Stimulated activated CD4-positive, alpha-beta T cell treated with anti-CD3 and anti-CD28 coated beads, Interleukin-15, amount 100 ng/mL, for 1 hour (primary cell): ENCODE results near the gene SNX1.
"Not testable (repeated sequence)": the region's sequence is repeated elsewhere in the genome, so short reads cannot be mapped to it uniquely, and the experiment has no call there.

Experiments
- DNase-seq, 2 donors: peaks; one replicate each; pipeline ENCODE4 v3.0.0-alpha.2; 2020; ENCODE audit warnings: low read depth in 1 of 2, low spot score in 1 of 2

Gene SNX1

DNA sequence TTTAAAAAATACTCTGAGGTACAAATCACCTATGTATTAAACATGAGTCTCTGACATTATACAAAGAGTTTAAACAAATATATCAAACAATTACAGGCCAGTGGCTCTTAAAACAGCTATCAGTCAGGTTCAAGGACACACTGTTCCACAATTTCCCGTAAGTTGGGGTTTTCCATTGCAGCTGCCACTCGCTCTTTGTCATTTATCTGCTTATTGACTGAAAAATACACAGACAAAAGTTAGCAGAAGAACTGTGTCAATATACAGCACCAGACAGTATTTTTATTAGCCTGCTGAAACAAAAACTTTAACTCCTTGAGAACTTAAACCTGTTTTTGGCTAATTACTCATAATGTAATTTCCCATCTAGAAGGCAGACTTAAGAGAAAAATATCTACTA lies 23.0 kb upstream of the SNX1 start:
- no peak for DNase-seq

- DNase-seq = not testable (repeated sequence)
Observed at GRCh38 chr15:64073496-64073895, 22.3 kb upstream of the SNX1 start.

- no peak for DNase-seq
Observed at GRCh38 chr15:64082757-64083156, 13.0 kb upstream of the SNX1 start.

GRCh38 chr15:64089543-64090280 lies 6.1 kb upstream of the SNX1 start:
- no peak for DNase-seq

- no peak for DNase-seq
Observed at GRCh38 chr15:64090527-64090926, 5.3 kb upstream of the SNX1 start.

- no peak for DNase-seq
Observed at GRCh38 chr15:64092075-64092820, 3.5 kb upstream of the SNX1 start.

DNA sequence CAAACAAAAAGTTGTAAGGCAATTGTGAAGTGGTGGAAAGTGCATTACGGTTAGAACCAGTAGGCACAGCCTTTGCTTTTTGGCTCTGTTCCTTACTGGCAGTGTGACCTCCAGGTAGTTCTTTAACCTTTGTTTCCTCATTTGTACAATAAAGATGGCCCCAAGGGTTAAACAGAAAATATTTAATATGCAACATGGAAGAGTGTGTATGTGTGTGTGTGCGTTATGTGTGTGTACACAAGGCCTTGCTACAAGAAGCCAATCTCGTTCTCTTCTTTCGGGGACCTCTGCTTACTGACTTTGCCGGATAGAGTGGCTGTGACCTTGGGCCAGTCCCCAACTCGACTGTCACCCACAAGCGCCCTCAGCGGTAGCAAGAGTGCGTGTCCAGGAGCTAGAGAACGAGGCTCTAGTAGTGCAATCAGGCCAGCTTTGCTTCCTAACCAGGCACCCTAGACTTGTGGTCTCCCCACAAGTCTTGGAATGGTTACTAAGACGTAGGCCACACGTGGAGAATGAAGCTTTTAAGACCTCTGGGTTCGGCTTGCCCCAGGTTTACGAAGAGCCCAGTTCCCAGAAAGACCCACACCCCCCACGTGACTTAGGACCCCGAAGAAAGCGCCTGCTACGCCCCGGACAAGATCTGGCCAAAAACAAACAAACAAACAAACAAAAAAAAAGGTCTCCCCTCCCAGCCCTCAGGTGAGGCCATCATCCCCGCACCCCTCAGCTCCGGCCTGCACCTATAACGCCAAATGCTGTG lies 2.7 kb upstream of the SNX1 start:
- DNase-seq = no peak

DNA sequence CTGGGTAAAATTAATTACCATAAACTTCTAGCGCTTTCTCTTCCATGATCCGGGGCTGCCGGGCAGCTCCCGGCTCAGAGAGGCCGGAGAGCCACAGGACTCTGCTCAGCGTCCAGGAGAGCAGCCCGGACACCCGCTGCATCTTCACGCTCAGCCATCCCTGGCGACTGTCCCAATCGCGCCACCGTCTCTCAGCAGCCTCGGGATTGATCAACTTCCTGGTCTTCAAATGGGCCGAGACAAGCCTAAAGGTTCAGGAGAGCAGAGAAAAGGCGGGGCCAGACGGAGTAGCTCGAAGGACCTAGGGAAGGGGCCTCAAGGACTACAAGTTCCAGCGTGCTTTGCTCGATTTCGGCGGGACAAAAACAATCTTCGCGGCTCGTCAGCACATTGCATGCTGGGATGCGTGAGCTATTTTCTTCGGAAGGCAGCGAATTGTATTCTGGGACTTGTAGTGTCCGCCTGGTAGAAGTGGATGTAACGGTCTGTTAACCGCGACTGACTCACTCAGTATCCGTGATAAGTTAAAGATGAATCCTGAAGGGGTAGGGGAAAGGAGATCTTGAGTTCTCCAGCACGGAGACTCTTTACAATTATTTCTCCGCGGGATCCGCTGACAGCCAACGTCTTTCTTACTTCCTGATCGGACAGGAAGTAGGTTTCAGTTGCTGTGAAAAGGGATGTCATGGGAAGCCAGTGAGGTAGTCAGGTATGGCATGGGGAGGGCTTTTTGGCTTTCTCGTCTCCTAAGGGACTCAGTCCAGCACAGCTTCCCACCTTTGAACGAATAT lies 2.0 kb upstream of the SNX1 start, which contains the start of gene CIAO2A:
TSS of gene CIAO2A (minus strand) at position 212 of the 791 bp plus-strand sequence. CDS start at position 142, 70 bp downstream.
- DNase-seq = peak; percentile 71 to 76

GRCh38 chr15:64095431-64095794 lies 369 bp upstream of the SNX1 start:
- DNase-seq = no peak

- no peak for DNase-seq
Observed at GRCh38 chr15:64096668-64097384, 1.0 kb downstream of the SNX1 start.

DNA sequence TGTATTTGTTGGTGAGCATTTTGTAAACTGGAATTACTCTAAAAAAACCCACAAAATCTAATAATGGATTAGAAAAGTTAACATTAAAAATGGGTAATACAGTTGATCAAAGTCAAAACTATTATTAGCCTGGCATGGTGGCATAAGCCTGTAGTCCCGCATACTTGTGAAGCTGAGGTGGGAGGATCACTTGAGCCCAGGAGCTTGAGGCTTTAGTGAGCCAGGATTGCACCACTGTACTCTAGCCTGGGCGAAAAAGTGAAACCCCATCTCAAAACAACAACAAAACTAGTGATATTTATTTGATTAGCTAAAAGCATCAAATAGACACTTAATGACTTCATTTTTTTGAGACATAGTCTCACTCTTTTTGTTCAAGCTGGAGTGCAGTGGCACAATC lies 3.6 kb downstream of the SNX1 start:
- DNase-seq = no peak

DNA sequence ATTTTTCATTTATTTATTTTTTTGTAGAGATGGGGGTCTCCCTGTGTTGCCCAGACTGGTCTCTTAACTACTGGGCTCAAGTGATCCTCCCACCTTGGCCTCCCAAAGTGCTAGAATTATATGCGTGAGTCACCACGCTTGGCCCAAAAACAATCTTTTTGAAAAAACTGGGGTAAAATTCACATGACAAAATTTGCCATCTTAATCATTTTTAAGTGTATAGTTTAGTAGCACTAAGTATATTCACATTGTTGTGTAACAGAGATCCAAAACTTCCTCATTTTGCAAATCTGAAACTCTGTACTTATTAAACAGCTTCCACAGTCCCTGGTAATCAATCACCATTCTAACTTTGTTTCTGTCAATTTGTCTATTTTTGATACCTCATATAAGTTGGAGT lies 5.2 kb downstream of the SNX1 start:
- DNase-seq = no peak

DNA sequence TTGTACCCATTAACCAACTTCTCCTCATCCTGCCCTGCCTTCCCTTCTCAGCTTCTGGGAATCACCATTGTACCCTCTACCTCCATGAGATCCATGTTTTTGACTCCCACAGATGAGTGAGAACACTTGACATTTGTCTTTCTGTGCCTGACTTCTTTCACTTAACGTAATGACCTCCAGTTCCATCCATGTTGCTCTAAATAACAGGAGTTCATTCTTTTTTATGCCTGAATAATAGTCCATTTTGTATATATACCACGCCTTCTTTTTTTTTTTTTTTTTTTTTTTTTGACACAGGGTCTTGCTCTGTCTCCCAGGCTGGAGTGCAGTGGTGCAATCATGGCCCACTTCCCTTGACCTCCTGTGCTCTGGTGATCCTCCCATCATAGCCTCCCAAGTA lies 6.7 kb downstream of the SNX1 start:
- DNase-seq = no peak

- no peak for DNase-seq
Observed at GRCh38 chr15:64105113-64105704, 9.4 kb downstream of the SNX1 start.

DNA sequence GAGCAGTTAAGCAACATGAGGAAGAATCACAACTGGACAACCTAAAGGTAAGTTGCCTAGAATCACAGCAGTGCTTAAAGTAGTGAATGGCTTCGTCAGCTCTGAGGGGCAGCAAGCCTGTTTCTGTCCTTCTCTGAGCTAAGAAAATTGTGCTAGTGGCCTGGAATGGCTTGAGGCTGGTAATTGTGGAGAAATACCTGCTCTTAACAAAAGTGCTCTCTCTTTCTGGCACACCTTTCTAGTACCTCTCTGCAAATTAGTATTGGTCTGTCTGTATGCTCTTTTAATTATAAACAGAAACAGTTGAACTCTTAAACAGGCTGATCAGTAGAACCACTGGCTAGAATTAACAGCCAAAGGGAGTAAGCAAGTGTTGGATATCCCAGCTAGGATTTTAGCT lies 11.6 kb downstream of the SNX1 start:
- no peak for DNase-seq

DNA sequence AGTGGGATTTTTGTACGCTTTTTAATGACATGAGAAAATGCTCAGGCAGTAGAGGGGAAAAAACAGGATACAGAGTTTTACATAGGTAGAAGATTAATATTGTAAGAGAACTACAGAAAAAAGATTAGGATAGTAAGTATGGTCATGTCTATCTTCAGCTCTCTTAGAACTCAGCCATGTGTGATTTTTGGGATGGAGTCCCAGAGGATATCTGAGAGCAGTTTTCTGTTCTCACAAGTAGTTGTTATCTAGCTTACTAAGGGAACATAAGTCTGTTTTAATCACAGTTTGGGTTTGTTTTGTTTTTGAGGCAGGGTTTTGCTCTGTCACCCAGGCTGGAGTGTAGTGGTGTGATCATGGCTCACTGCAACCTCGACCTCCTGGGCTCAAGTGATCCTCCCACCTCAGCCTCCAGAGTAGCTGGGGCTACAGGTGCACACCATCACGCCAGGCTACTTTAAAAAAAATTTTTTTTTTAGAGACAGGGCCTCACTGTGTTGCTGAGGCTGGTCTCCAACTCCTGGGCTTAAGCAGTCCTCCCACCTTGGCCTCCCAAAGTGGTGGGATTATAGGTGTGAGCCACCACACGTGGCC lies 14.4 kb downstream of the SNX1 start:
- not testable (repeated sequence) for DNase-seq

- no peak for DNase-seq
Observed at GRCh38 chr15:64110950-64111678, 15.3 kb downstream of the SNX1 start.

GRCh38 chr15:64111679-64112050 lies 15.9 kb downstream of the SNX1 start:
- no peak for DNase-seq
